Measurements from ENCODE around the gene PRRC1. TPM values are rescaled to one million over a fixed set of nuclear protein-coding genes. Genes with fewer than 3 reads are reported as not detected.
"Not testable (repeated sequence)": the region's sequence is repeated elsewhere in the genome, so short reads cannot be mapped to it uniquely, and the experiment has no call there.

Gene PRRC1
- 48.7 and 51.0 TPM in 2 replicates for total RNA-seq (2014; rRNA removed; shearing (Covaris generic))

DNA sequence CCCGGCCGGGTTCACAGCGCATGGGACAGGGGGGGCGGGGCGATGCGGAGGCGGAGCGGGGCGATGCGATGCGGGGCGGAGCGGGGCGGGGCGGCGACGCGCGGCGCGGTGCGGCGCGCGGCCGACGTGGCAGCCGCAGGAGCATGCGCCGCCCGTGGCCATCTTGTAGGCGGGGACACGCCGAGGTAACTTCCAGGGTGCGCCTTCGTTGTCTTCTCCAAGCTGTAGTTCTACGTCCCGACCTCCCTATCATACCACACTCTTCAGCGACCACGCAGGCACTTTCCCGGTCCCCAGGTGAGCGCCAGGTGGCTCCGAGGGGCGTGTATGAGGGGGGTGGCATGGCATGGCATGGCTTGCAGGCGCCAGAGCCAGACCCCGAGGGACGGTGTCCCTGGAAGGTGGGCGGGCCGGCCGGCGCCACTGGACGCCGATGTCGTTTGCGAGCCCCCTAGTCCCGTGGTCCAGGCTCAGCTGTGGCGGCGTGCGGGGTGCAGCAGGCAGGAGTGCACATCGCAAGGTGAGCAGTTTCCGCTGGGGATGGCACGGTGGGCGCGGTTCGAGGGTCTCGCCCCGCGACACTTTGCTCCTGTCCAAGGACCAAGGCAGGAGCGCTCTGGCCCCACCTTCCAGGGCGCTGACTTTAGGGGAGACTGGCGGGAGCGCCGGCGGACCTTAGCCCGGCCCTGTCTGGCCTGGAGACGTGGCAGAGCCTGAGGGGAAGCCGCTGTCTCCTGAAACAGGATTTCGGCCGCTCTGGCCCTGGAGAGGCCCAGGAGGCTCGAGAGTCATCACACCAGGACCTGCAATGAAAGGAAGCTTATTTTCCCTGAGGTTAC, at the start of gene PRRC1:
Gene PRRC1 (plus strand): TSS at position 161 of the 839 bp plus-strand sequence. CDS start 5,840 bp downstream, outside the sequence.
- peak; percentile 82 for DNase-seq (ENCODE audit: low spot score)

DNA sequence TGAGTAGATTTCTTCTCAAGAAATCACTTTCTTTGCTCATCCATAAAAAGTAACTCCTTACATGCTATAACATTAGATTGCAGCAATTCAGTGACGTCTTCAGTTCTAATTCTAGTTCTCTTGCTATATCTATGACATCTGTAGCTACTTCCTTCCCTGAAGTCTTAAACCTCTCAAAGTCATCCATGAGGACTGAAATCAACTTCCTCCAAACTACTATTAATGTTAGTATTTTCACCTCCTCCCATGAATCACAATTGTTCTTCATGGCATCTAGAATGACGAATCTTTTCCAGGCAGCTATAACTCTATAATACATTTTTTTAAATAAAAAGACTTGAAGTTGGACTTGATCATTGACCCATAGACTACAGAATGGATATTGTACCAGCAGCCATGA, 46.2 kb upstream of the PRRC1 start:
- DNase-seq (ENCODE audit: low spot score): no peak

DNA sequence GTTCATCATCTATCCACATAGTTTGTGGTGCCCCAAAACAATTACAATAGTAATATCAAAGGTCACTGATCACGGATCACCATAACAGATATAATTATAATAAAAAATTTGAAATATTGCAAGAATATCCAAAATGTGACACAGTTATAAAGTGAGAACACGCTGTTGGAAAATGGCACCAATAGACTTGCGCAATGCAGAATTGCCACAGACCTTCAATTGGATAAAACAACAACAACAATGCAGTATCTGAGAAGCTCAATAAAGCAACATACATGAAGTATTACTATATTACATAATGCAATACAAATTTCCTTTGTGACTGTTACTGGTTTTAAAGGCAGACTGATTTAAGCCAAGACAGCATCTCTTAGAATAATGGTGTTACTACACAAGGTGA, 44.7 kb upstream of the PRRC1 start:
- no peak for DNase-seq (ENCODE audit: low spot score)

- no peak for DNase-seq (ENCODE audit: low spot score)
Measured at GRCh38 chr5:127486471-127486870, 31.0 kb upstream of the PRRC1 start.

DNA sequence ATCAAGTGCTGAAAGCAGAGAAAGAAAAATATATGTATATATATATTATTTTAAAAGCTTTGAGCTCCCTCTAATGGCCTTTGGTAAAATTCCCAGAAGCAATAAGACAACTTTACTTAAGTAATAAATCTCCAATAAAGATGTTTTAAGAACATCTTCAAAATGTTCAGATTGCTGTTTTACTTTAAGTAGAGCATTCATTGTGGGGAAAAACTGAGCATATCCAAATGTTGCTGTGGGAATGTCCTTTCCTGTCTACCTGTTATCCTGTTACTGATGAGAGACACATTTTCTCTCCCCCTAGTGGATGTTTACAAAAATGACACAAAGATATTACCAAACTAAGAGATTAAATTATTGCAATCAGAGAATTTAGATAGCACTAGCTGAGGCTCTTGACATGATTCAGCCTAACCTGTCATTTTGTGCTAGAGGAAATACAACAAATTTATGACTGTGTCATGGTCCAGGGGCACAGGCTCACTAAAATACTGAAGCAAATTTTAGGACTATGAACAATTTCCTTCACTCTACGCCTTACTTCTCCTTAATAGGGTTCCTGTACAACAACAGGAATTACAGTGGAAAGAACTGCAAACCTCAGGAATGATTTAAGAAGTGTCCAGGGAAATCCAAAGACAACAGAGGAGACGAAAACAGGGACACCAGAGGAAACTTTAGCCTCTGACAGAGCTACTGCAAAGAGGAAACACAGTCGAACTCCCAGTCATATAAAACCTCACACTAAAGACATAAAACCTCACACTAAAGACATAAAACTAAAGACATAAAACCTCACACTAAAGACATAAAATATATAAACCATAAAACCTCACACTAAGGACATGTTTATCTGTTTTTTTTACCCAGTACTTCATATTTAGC, 24.3 kb upstream of the PRRC1 start:
- peak; percentile 37 for DNase-seq (ENCODE audit: low spot score)

- no peak for DNase-seq (ENCODE audit: low spot score)
Measured at GRCh38 chr5:127498548-127498947, 18.9 kb upstream of the PRRC1 start.

DNA sequence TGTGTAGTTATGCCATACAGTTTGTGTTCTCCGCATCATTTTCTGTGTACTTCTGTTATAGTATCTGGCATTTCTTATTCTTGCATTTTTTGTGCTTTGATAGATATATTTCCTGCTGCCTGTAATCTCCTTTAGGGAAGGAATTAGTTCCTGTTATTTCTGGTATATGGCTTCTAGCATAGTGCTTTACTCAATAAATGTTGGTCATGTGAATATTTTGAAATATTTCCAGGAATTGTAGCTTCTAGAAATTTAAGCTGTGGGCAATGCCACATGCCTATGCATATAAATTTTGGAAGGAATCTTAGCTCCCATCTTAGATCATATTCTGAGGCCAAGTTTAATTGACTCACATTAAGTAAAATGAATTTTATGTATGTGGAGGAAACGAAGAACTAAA, 11.5 kb upstream of the PRRC1 start:
- no peak for DNase-seq (ENCODE audit: low spot score)

DNA sequence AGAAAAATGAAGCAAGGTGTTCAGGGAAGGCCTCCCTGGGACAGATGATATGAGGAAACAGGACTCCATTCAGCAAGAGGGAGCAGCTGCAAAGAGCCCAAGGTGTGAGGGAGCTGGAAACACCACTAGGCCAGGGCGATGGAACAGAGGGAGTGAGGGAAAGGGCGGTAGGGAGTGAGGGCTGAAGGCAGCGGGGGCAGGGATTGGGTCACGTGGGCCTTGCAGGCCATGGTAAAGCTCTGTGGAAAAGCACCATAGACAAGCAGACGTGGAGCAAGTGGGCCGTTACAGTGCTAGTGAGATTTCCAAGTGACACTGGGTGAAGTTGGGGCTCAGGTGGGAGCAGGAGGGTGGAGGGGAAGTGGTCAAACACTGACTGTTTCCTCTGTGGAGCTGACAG, 10.8 kb upstream of the PRRC1 start:
- DNase-seq (ENCODE audit: low spot score): no peak

DNA sequence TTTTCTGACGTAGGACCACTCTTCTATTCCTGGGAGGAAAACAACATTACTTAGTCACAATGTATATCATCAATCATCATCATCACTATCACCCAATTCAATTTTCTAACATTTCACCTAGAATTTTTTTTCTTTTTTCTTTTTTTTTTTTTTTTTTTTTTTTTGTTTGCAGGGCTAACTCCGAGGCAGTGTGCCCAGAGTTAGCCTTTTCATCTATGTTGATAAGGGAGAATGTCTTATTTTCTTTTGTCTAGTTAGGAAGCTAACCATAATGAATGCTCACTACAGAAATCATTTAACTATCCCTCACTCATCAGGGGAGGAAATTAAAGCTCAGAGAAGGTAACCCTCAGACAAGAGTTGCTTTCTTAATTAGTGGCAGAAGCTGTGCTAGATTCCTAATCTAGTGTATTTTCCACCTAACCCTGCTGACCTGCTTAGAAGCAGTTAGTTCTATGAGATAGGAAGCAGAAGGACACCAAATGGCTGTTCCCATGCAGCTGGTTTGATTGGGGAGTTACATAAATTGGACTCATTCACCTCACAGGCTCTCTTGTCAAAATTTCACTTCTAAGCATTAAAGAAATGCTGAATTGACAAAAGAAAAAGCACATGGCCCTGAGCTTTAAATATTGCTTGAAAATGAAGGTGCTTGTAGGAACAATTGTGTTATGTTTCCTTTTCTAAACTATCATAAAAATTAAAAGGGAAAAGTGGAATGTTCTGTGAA, 8.6 kb upstream of the PRRC1 start:
- DNase-seq (ENCODE audit: low spot score): no peak

- no peak for DNase-seq (ENCODE audit: low spot score)
Measured at GRCh38 chr5:127513408-127513970, 4.0 kb upstream of the PRRC1 start.

DNA sequence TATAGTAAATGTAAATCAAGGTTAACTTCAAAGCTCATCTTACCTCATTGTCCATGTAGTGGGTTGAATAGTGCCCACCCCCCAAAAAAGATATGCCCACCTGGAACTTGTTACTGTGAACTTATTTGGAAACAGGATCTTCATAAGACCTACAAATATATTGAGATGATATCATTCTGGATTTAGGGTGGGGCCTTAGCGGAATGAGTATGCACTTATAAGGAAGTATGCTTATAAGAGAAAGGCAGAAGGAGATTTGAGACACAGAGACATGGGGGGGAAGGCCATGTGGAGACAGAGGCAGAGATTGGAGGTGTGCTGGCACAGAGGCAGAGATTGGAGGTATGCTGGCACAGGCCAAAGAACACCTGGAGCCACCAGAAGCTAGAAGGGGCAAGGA, 2.6 kb upstream of the PRRC1 start:
- no peak for DNase-seq (ENCODE audit: low spot score)

DNA sequence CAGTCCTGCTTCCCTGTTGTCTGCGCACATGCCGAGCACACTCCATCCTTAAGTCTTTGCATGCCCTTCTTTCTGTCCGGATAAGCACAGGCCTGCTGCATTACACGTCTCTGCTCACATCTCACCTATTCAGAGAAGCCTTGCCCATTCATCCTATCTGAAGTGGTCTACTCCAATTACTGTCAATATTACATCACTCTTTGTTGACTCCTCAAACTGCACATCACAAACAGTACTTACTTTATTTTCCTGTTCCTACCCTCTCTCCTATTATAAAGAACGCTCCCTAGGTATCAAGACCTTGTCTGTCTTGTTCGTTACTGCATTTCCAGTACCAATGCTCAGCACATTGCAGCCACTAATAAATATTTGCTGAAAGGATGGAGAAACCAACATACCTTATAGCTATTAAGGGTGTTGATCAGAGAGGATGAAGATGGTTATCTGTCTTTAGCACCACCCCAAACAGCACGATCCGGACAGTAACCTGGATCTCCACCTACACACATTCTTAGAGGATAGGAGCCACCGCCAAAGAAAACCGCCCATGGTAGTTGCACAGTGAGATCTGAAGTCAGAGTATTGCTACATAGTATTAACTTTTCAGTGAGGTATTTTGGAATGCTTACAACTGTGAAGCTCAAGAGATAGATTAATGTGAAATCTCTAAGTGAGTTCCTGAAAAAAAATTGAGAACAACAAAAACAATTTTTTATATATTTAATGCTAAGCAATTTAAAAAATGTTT, 1.6 kb upstream of the PRRC1 start:
- DNase-seq (ENCODE audit: low spot score): no peak

DNA sequence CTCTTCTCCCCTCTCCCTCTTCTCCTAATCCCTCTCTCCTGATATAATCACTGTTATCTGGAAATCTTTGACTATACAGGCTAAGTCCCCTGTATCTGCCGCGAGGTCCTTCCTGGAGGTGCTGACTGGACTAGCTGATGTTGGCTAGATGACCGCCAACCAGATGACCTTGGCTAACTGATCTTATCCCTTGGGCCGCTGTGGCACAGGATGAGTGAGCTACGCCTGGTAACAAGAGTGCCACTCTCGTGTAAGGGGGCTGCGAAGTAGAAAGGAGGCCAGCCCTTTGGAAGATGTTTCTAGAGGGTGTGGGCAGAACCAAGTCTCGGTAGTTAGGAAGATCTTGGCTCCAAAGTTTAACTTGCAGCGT, 345 bp upstream of the PRRC1 start:
- DNase-seq (ENCODE audit: low spot score): no peak

DNA sequence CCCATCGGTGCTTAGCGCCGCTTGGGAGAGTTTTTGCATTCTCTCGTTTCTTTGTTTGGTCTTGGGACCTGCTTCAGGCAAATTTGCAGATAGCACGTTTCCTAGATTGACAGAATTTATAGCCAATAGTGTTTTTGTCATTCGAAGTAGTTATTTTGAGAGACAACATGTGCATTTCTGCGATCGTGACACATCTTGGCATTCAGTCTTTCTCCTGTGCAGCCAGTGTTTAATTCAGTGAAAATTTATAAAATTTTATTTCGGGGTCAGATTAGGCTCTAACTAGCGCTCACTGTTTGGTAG, 830 bp downstream of the PRRC1 start:
- no peak for DNase-seq (ENCODE audit: low spot score)

DNA sequence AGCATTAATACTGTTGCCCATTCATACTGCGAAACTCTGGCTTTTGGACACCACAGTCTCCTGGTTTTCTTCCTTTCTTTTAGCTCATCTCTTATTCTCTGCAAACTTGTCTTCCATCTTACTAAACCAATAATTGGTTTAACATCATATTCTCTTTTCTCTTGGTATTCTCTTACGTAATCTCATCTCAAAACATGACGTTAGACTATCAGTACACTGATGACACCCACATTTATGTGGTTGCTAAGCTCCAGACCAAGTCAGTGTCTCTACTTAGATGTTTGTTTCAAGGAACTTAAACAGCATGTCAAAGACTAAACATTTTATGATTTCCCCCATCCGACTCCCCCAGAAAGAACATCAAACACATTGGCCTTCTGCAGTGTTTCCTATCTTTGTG, 2.1 kb downstream of the PRRC1 start:
- DNase-seq (ENCODE audit: low spot score): no peak

DNA sequence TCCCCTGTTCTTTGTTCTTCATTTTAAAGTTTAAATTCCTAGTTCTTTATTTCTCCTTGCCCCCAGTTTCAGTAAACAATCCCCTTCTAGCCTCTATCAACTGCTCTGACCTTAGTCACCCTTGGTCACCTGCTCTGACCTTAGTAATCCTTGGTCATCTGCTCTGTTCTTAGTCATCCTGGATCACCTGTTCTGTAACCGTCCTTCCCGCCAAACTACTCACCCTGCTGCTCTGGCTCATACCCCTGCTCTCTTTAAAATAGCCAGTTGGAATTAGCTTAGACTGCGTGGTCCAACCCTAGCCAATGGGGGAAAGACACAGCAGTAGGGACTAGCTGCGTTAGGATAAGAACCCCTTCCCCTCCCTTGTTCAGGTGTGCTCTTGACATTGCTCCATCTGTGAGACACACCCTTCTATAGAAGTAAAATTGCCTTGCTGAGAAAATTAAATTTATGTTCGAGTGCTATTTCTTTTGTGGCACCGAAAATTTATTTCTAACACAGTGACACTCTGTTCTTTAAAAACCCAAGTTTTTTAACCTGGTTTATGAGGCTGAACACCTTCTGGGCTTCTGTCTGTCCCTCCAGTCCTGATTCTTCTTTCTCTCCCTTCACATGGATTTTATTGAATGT, 3.8 kb downstream of the PRRC1 start:
- DNase-seq (ENCODE audit: low spot score): no peak

DNA sequence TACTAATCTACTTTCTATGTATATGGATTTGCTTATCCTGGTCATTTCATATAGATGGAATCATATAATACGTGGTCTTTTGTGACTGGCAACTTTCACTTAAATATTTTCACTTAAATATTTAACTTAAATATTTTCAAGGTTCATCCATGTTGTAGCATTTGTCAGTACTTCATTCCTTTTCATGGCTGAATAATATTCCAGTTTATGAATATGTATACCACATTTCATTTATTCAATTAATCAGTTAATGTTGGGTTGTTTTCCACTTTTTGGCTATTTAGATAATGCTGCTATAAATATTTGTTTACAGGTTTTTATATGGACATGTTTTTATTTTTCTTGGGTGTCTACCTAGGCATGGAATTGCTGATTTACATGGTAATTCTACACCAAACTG, 7.7 kb downstream of the PRRC1 start:
- no peak for DNase-seq (ENCODE audit: low spot score)

GRCh38 chr5:127529904-127530682, 12.7 kb downstream of the PRRC1 start:
- no peak for DNase-seq (ENCODE audit: low spot score)

- DNase-seq (ENCODE audit: low spot score): no peak
Measured at GRCh38 chr5:127536687-127537086, 19.2 kb downstream of the PRRC1 start.

DNA sequence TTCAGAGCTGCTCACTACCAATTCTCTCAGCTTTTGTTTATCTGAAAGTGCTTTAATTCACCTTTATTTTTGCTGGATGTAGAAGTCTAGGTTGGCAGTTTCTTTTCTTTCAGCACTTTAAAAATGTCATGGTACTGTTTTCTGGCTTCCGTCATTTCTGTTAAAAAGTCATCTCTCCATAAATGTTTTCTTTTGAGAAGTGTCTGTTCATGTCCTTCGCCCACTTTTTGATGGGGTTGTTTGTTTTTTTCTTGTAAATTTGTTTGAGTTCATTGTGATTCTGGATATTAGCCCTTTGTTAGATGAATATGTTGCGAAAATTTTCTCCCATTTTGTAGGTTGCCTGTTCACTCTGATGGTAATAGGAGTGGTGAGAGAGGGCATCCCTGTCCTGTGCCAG, 23.1 kb downstream of the PRRC1 start:
- DNase-seq (ENCODE audit: low spot score): not testable (repeated sequence)
